ENCODE results near the gene ANKRD55.
"Not testable (repeated sequence)": the region's sequence is repeated elsewhere in the genome, so short reads cannot be mapped to it uniquely, and the experiment has no call there.

The ANKRD55 gene

GRCh38 chr5:56083286-56083854, 149.8 kb downstream of the ANKRD55 start:
- TF ChIP-seq TARDBP (IDR thresholded peaks at IDR 0.05) (no peak), L3MBTL2 (conservative IDR thresholded peaks at IDR 0.05) (no peak), ELF4 (IDR thresholded peaks at IDR 0.05) (no peak), ARNT (IDR thresholded peaks at IDR 0.05) (no peak), LEF1 (IDR thresholded peaks at IDR 0.05; ENCODE audit: borderline replicate concordance) (no peak), PKNOX1 (IDR thresholded peaks at IDR 0.05) (no peak), FOXA1 (IDR thresholded peaks at IDR 0.05) (no peak), SUZ12 (IDR thresholded peaks at IDR 0.05) (no peak)
- no peak for DNase-seq (ENCODE audit: extremely low spot score)
- ChIA-PET POLR2A (no interaction called here), CTCF (no interaction called here)

- CTCF ChIA-PET; POLR2A ChIA-PET; DNase-seq (ENCODE audit: extremely low spot score): not testable (repeated sequence)
Measured at GRCh38 chr5:56081053-56081642, 152.0 kb downstream of the ANKRD55 start.

GRCh38 chr5:56080375-56081052, 152.6 kb downstream of the ANKRD55 start:
- ChIA-PET POLR2A (no interaction called here), CTCF (interaction anchor here (0.6 kb wide), 2 partner anchors 19 to 43 kb away, joined by 4 to 8 read pairs; no protein-coding TSS in a partner anchor)
- DNase-seq (ENCODE audit: extremely low spot score): no peak
- TF ChIP-seq LEF1 (IDR thresholded peaks at IDR 0.05; ENCODE audit: borderline replicate concordance): no peak
- TF ChIP-seq SP1 (IDR thresholded peaks at IDR 0.05): no peak
- no peak for TF ChIP-seq NFRKB (IDR thresholded peaks at IDR 0.05)
- TF ChIP-seq BHLHE40 (IDR thresholded peaks at IDR 0.05; ENCODE audit: borderline replicate concordance): no peak
- TF ChIP-seq ELF4 (IDR thresholded peaks at IDR 0.05): no peak
- no peak for TF ChIP-seq FOXM1 (IDR thresholded peaks at IDR 0.05; ENCODE audit: borderline replicate concordance)
- TF ChIP-seq SUZ12 (IDR thresholded peaks at IDR 0.05): no peak
- TF ChIP-seq ZNF384 (IDR thresholded peaks at IDR 0.05): no peak
- no peak for TF ChIP-seq HDGF (IDR thresholded peaks at IDR 0.05; ENCODE audit: borderline replicate concordance)
- TF ChIP-seq ARNT (IDR thresholded peaks at IDR 0.05): no peak
- TF ChIP-seq PKNOX1 (IDR thresholded peaks at IDR 0.05): no peak
- no peak for TF ChIP-seq FOXK2 (IDR thresholded peaks at IDR 0.05)
- TF ChIP-seq L3MBTL2 (conservative IDR thresholded peaks at IDR 0.05): no peak
- no peak for TF ChIP-seq FOXA1 (IDR thresholded peaks at IDR 0.05)
- no peak for TF ChIP-seq TARDBP (IDR thresholded peaks at IDR 0.05)
- TF ChIP-seq CTBP1 (IDR thresholded peaks at IDR 0.05; ENCODE audit: borderline replicate concordance): no peak

- POLR2A ChIA-PET, CTCF ChIA-PET: not testable (repeated sequence)
Measured at GRCh38 chr5:56079157-56079500, 154.0 kb downstream of the ANKRD55 start.

GRCh38 chr5:56078278-56079156, 154.6 kb downstream of the ANKRD55 start:
- TF ChIP-seq BHLHE40 (IDR thresholded peaks at IDR 0.05; ENCODE audit: borderline replicate concordance) (no peak), ELF4 (IDR thresholded peaks at IDR 0.05) (no peak), FOXM1 (IDR thresholded peaks at IDR 0.05; ENCODE audit: borderline replicate concordance) (no peak), HDGF (IDR thresholded peaks at IDR 0.05; ENCODE audit: borderline replicate concordance) (no peak), L3MBTL2 (conservative IDR thresholded peaks at IDR 0.05) (no peak), FOXA1 (IDR thresholded peaks at IDR 0.05) (no peak), SP1 (IDR thresholded peaks at IDR 0.05) (no peak), SUZ12 (IDR thresholded peaks at IDR 0.05) (no peak), FOXK2 (IDR thresholded peaks at IDR 0.05) (no peak), LEF1 (IDR thresholded peaks at IDR 0.05; ENCODE audit: borderline replicate concordance) (no peak), ZNF384 (IDR thresholded peaks at IDR 0.05) (no peak), ARNT (IDR thresholded peaks at IDR 0.05) (no peak), CTBP1 (IDR thresholded peaks at IDR 0.05; ENCODE audit: borderline replicate concordance) (no peak), NFRKB (IDR thresholded peaks at IDR 0.05) (no peak), PKNOX1 (IDR thresholded peaks at IDR 0.05) (no peak), TARDBP (IDR thresholded peaks at IDR 0.05) (no peak)
- CTCF ChIA-PET: no interaction called here
- no peak for DNase-seq (ENCODE audit: extremely low spot score)
- POLR2A ChIA-PET: no interaction called here

More at GRCh38 chr5:56079157-56079500, 154.0 kb downstream of the ANKRD55 start:
- DNase-seq (ENCODE audit: extremely low spot score): not testable (repeated sequence)

- TF ChIP-seq ELF4 (IDR thresholded peaks at IDR 0.05): no peak
- no peak for TF ChIP-seq BHLHE40 (IDR thresholded peaks at IDR 0.05; ENCODE audit: borderline replicate concordance)
- TF ChIP-seq FOXM1 (IDR thresholded peaks at IDR 0.05; ENCODE audit: borderline replicate concordance): no peak
- TF ChIP-seq HDGF (IDR thresholded peaks at IDR 0.05; ENCODE audit: borderline replicate concordance): no peak
- TF ChIP-seq CTBP1 (IDR thresholded peaks at IDR 0.05; ENCODE audit: borderline replicate concordance): no peak
- no peak for TF ChIP-seq L3MBTL2 (conservative IDR thresholded peaks at IDR 0.05)
- no peak for TF ChIP-seq NFRKB (IDR thresholded peaks at IDR 0.05)
- TF ChIP-seq SP1 (IDR thresholded peaks at IDR 0.05): no peak
- TF ChIP-seq FOXA1 (IDR thresholded peaks at IDR 0.05): no peak
- no peak for TF ChIP-seq TARDBP (IDR thresholded peaks at IDR 0.05)
- no peak for TF ChIP-seq FOXK2 (IDR thresholded peaks at IDR 0.05)
- TF ChIP-seq SUZ12 (IDR thresholded peaks at IDR 0.05): no peak
- no peak for TF ChIP-seq ZNF384 (IDR thresholded peaks at IDR 0.05)
- no peak for TF ChIP-seq ARNT (IDR thresholded peaks at IDR 0.05)
- TF ChIP-seq LEF1 (IDR thresholded peaks at IDR 0.05; ENCODE audit: borderline replicate concordance): no peak
- TF ChIP-seq PKNOX1 (IDR thresholded peaks at IDR 0.05): no peak
- ChIA-PET CTCF (no interaction called here), POLR2A (no interaction called here)
- no peak for DNase-seq (ENCODE audit: extremely low spot score)
Measured at GRCh38 chr5:56077796-56078233, 155.3 kb downstream of the ANKRD55 start.

All from HEK293T (cell line).